Measurements from ENCODE around the gene REST.

The REST gene

GRCh38 chr4:57013543-57014120, 105.9 kb downstream of the REST start:
- Histone ChIP-seq H3K4me3 (IDR thresholded peaks at IDR 0.05; ENCODE audit: insufficient read depth, low read depth, low read length) (no peak overlapping the region), H3K4me2 (no peak overlapping the region), H2AFZ (ENCODE audit: low read depth) (no peak overlapping the region), H4K20me1 (ENCODE audit: insufficient read depth) (0 out of 2 replicates have a peak, but pooled peaks cover 3% of the 10 kb centered on the region), H3K36me3 (ENCODE audit: insufficient read depth) (peaks cover 36% of the 10 kb centered on the region; the same call in 1 of the 2 replicates), H3K79me2 (ENCODE audit: insufficient read depth, low read depth) (no peaks in the 10 kb centered on the region), H3K27me3 (ENCODE audit: insufficient read depth, low read depth) (no peaks in the 10 kb centered on the region), H3K27ac (no peak overlapping the region), H3K9ac (no peak overlapping the region), H3K4me1 (ENCODE audit: low read depth, poor library complexity, severe bottlenecking) (peaks cover 16% of the 10 kb centered on the region)
- TF ChIP-seq CTCF (conservative IDR thresholded peaks at IDR 0.05; ENCODE audit: low read depth, low read length) = no peak

All from KMS-11 (cell line).